K562 (cell line): ENCODE measurements around the gene ARL10. TPM values are rescaled to one million over a fixed set of nuclear protein-coding genes. Genes with fewer than 3 reads are reported as not detected.

Experiments
- ESRRB ChIP-seq: fragments of 250-450 bp; sonication (Bioruptor Pico); IDR thresholded peaks from 2 replicates; pipeline ENCODE4 v1.5.0; 2020; ENCODE audit warnings: mild to moderate bottlenecking, moderate library complexity, borderline replicate concordance
- ETS2 ChIP-seq: IDR thresholded peaks from 2 replicates; pipeline ENCODE4 v1.6.1; 2016; ENCODE audit warnings: borderline replicate concordance, missing genetic modification characterization, mild to moderate bottlenecking, moderate library complexity, missing compliant biosample characterization; ENCODE audit not compliant: poor library complexity, severe bottlenecking
- IRF2 ChIP-seq: sonication (generic); formaldehyde crosslinking; IDR thresholded peaks from 2 replicates; pipeline ENCODE4 v1.8.1; 2022; ENCODE audit warnings: mild to moderate bottlenecking, missing genetic modification reagents
- JUN ChIP-seq, 2 experiments: sonication (generic) in 1 of 2; formaldehyde crosslinking in 1 of 2; IDR thresholded peaks; 2 replicates each; pipeline versions ENCODE4 v1.6.1 to v1.8.0; 2012 to 2022; ENCODE audit warnings: borderline replicate concordance in 2 of 2, mild to moderate bottlenecking in 2 of 2, improper control_type of control experiment in 1 of 2, low read depth in 1 of 2, low read length in 1 of 2, missing genetic modification reagents in 1 of 2
- KLF10 ChIP-seq: fragments of 250-450 bp; sonication (Bioruptor Pico); IDR thresholded peaks from 2 replicates; pipeline ENCODE4 v1.6.1; 2021; ENCODE audit warnings: matching md5 sums
- MYC ChIP-seq, 2 experiments: fragments of 250-450 bp in 1 of 2; sonication (Bioruptor Pico) in 1 of 2; IDR thresholded peaks; 2 replicates each; pipeline versions ENCODE4 v1.5.1 to v1.6.1; 2012 to 2021; ENCODE audit warnings: low read depth in 2 of 2, borderline replicate concordance in 1 of 2, improper control_type of control experiment in 1 of 2, low read length in 1 of 2, mild to moderate bottlenecking in 1 of 2, moderate library complexity in 1 of 2
- NCOA1 ChIP-seq: fragments of 450-650 bp; IDR thresholded peaks from 2 replicates; pipeline ENCODE4 v1.6.1; 2016; ENCODE audit warnings: low read depth
- NCOA2 ChIP-seq, 2 experiments: fragments of 450-650 bp; IDR thresholded peaks; 2 replicates each; pipeline ENCODE4 v1.6.1; 2018; ENCODE audit warnings: mild to moderate bottlenecking in 2 of 2, moderate library complexity in 1 of 2; ENCODE audit not compliant: partially characterized antibody in 2 of 2
- NR4A1 ChIP-seq, 2 experiments: fragments of 250-450 bp in 1 of 2; fragments of 450-650 bp in 1 of 2; sonication (Bioruptor Pico) in 1 of 2; IDR thresholded peaks; 2 replicates each; pipeline versions ENCODE4 v1.4.0 to v1.6.1; 2016 to 2020; ENCODE audit warnings: mild to moderate bottlenecking in 2 of 2, missing compliant biosample characterization in 1 of 2, missing genetic modification characterization in 1 of 2, moderate library complexity in 1 of 2
- PHF20 ChIP-seq: fragments of 450-650 bp; IDR thresholded peaks from 2 replicates; pipeline ENCODE4 v1.6.1; 2018; ENCODE audit not compliant: partially characterized antibody
- POLR3G ChIP-seq: IDR thresholded peaks from 2 replicates; pipeline ENCODE4 v1.6.1; 2011; ENCODE audit not compliant: insufficient read length, insufficient replicate concordance; ENCODE audit errors: extremely low read depth
- RNF219 ChIP-seq: fragments of 250-450 bp; sonication (Bioruptor Pico); IDR thresholded peaks from 2 replicates; pipeline ENCODE4 v1.5.0; 2022; ENCODE audit warnings: mild to moderate bottlenecking
- SAP30 ChIP-seq: fragments of 200-600 bp; sonication (generic); IDR thresholded peaks from 2 replicates; pipeline ENCODE4 v1.6.1; 2012; ENCODE audit warnings: borderline replicate concordance, low read depth, mild to moderate bottlenecking, moderate library complexity, low read length, control low read depth, inconsistent platforms; ENCODE audit not compliant: insufficient read depth, poor library complexity, severe bottlenecking
- SUPT5H ChIP-seq: fragments of 450-650 bp; IDR thresholded peaks from 2 replicates; pipeline ENCODE4 v1.6.1; 2016
- ZNF23 ChIP-seq: fragments of 250-450 bp; sonication (Bioruptor Pico); IDR thresholded peaks from 2 replicates; pipeline ENCODE4 v1.4.0; 2020; ENCODE audit warnings: mild to moderate bottlenecking
- polyA plus RNA-seq, 8 experiments: library from polyadenylated mRNA; depleted of rRNA in 4 of 8; stranded (reverse) in 5 of 8; unstranded in 3 of 8; fragments of >200 nt; fragmentation: Nextera tagmentation in 2 of 8; fragmentation: Illumina TruSeq in 1 of 8; extraction: Ambion mirVana in 2 of 8; extraction: Trizol in 1 of 8; gene quantifications; 2 replicates each; pipeline versions ENCODE4 v1.2.1 to v1.2.3, GENCODE V29; 2011 to 2014; ENCODE audit warnings: inconsistent platforms in 1 of 8, missing spikeins in 1 of 8
- total RNA-seq, 7 experiments: library from RNA; depleted of rRNA in 6 of 7; stranded (reverse); fragments of >200 nt in 6 of 7; fragmentation: Illumina TruSeq in 2 of 7; extraction: Trizol in 2 of 7; gene quantifications; 2 replicates each; pipeline versions ENCODE4 v1.2.1 to v1.2.3, GENCODE V29; 2011 to 2021; ENCODE audit warnings: low replicate concordance in 1 of 7
- TF ChIP-seq, protein P1 (sequence below): fragments of 250-450 bp; sonication (Bioruptor Pico); IDR thresholded peaks from 2 replicates; pipeline ENCODE4 v1.5.0; 2020; ENCODE audit warnings: mild to moderate bottlenecking, borderline replicate concordance
- TF ChIP-seq, protein P2 (sequence below): fragments of 250-450 bp; sonication (Bioruptor Pico); IDR thresholded peaks from 2 replicates; pipeline ENCODE4 v1.8.0; 2021; ENCODE audit warnings: moderate library complexity, mild to moderate bottlenecking, inconsistent platforms
- TF ChIP-seq, protein P3 (sequence below): fragments of 450-650 bp; IDR thresholded peaks from 2 replicates; pipeline ENCODE4 v1.6.1; 2017; ENCODE audit warnings: mild to moderate bottlenecking, moderate library complexity

ARL10 gene
- total and polyA plus RNA-seq, 9 of the 15 experiments (the other 6 are each of a cell fraction or from before 2014, with no cell fraction given), result under 0.01 to 0.40 (median 0.34) TPM; not detected in 3

DNA sequence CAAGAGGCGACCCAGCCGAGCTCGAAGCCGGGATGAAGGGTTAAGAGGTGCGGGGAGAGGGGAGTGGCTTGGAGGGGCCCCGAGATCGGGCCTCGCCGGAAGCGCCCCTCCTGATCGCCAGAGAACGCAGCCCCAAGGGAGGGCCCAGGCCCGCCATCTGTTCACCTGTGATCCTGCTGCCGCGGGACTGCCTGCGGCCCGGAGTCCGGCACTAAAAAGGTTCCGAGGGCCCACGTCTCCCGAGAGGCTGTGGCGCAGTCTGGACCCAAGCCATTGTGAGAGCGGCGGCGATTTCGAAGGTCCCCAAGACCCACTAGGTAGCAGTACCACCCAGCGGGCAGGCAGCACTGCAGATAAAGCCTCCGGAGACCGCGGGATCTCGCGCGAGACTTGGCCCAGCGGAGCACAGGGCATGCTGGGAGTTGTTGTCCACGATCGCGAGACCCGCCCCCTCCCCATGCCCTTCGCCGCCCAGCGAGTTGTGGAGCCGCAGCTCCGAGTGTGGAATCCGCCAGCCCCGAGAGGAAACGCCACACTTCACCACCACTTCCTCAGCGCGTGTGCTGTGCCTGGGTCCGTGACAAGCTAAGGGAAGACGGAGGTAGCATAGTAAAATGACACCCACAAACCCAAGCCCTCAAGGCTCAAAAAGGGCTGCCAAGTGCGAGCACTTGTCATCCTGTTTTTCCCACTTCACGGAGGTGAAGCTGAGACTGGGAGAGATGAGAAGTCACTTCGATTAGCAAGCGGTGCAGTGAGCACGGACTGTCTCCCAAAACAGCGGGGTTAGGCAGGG lies 3.7 kb upstream of the ARL10 start, which contains the start of gene KIAA1191 (continued):
- TF ChIP-seq, protein P1, sequence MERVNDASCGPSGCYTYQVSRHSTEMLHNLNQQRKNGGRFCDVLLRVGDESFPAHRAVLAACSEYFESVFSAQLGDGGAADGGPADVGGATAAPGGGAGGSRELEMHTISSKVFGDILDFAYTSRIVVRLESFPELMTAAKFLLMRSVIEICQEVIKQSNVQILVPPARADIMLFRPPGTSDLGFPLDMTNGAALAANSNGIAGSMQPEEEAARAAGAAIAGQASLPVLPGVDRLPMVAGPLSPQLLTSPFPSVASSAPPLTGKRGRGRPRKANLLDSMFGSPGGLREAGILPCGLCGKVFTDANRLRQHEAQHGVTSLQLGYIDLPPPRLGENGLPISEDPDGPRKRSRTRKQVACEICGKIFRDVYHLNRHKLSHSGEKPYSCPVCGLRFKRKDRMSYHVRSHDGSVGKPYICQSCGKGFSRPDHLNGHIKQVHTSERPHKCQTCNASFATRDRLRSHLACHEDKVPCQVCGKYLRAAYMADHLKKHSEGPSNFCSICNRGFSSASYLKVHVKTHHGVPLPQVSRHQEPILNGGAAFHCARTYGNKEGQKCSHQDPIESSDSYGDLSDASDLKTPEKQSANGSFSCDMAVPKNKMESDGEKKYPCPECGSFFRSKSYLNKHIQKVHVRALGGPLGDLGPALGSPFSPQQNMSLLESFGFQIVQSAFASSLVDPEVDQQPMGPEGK, result no peak
- TF ChIP-seq MYC (IDR thresholded peaks at IDR 0.05; ENCODE audit: low read depth, low read length) (0 out of 2 replicates have a peak, but pooled peaks have one; percentile 36), MYC (CRISPR knock-in tag; IDR thresholded peaks at IDR 0.05; ENCODE audit: borderline replicate concordance, low read depth) (0 out of 2 replicates have a peak, but pooled peaks have one; percentile 38), ESRRB (CRISPR knock-in tag) (no peak), POLR3G (no peak), NCOA2 (IDR thresholded peaks at IDR 0.05; ENCODE audit: partially characterized antibody in 2 of 2) (no peak), NR4A1 (CRISPR knock-in tag; IDR thresholded peaks at IDR 0.05) (no peak), NR4A1 (tag; IDR thresholded peaks at IDR 0.05) (no peak), RNF219 (CRISPR knock-in tag) (no peak), NCOA1 (peak; percentile 13; the same call in 1 of the 2 replicates), KLF10 (CRISPR knock-in tag) (no peak), PHF20 (no peak), ZNF23 (CRISPR knock-in tag) (no peak), ETS2 (no peak), JUN (IDR thresholded peaks at IDR 0.05; ENCODE audit: borderline replicate concordance, low read depth, low read length) (no peak), JUN (CRISPR knock-in tag; IDR thresholded peaks at IDR 0.05; ENCODE audit: borderline replicate concordance) (no peak), SUPT5H (peak; percentile 92), IRF2 (CRISPR knock-in tag) (no peak), SAP30 (no peak)
- TF ChIP-seq, protein P2, sequence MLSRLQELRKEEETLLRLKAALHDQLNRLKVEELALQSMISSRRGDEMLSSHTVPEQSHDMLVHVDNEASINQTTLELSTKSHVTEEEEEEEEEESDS (CRISPR knock-in tag), result no peak
- TF ChIP-seq, protein P3, sequence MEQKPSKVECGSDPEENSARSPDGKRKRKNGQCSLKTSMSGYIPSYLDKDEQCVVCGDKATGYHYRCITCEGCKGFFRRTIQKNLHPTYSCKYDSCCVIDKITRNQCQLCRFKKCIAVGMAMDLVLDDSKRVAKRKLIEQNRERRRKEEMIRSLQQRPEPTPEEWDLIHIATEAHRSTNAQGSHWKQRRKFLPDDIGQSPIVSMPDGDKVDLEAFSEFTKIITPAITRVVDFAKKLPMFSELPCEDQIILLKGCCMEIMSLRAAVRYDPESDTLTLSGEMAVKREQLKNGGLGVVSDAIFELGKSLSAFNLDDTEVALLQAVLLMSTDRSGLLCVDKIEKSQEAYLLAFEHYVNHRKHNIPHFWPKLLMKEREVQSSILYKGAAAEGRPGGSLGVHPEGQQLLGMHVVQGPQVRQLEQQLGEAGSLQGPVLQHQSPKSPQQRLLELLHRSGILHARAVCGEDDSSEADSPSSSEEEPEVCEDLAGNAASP, result no peak
